Ammon's horn (tissue), 1 donor: Measurements from ENCODE around the gene CTNND2.
"Not testable (repeated sequence)": the region's sequence is repeated elsewhere in the genome, so short reads cannot be mapped to it uniquely, and the experiment has no call there.

ENCODE experiments used
- DNase-seq: peaks from one replicate; pipeline ENCODE4 v3.0.0-alpha.2; 2016; ENCODE audit warnings: low spot score

Gene CTNND2

DNA sequence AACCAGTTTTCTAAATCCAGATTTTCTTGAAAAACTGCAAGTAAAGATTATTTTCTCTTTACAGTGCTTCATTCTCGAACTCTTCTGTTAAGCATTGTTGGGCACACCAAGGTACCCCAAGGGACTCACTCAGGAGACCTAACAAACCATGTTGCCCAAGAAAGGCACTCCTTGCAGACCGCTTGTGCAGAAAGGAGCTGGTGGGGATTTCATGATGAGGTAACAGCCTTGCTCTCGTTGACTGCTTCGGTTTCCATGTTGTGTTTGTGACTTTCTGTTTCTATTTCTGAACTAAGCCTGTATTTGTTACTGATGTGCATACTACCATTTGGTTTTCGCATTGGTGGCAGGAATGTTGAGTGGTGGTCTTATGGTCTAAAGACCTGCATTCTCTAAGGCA lies 876.6 kb downstream of the CTNND2 start:
- no peak for DNase-seq

DNA sequence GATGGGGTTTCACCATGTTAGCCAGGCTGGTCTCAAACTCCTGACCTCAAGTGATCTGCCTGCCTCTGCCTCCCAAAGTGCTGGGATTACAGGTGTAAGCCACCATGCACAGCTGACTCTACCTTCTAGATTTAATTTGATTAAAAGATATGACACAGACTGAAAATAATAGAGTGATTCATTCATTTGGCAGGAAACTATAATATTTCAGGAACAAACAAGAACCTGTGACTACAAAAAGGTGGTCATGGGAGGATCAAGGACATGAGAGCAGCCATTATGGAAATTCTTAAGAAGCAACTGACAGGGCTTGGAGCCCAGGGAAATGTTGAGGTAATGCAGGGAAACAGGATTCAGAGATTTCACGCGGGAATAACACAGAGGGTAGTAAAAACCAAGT lies 877.7 kb downstream of the CTNND2 start:
- no peak for DNase-seq

- DNase-seq = no peak
Measured at GRCh38 chr5:11023945-11024344, 880.3 kb downstream of the CTNND2 start.

DNA sequence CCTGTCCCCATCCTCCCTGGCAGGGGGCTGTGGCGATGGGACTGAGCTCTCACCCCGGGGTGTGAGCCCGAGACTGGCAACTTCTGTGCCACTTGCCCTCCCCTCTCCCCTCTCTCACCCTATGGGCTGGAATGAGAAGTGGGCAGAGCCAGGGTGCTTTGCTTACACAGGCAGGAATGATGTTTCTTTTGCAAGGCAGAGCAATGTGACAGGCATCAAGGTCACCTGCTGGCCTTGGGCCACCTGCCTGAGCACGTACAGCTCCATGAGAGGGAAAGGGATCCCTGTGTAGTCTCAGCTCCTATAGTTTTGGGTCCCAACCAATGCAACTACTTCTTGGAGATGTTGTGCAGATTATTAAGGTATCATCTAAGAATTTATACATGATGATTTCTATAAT lies 890.5 kb downstream of the CTNND2 start:
- DNase-seq = no peak

- no peak for DNase-seq
Measured at GRCh38 chr5:11012295-11012694, 892.0 kb downstream of the CTNND2 start.

DNA sequence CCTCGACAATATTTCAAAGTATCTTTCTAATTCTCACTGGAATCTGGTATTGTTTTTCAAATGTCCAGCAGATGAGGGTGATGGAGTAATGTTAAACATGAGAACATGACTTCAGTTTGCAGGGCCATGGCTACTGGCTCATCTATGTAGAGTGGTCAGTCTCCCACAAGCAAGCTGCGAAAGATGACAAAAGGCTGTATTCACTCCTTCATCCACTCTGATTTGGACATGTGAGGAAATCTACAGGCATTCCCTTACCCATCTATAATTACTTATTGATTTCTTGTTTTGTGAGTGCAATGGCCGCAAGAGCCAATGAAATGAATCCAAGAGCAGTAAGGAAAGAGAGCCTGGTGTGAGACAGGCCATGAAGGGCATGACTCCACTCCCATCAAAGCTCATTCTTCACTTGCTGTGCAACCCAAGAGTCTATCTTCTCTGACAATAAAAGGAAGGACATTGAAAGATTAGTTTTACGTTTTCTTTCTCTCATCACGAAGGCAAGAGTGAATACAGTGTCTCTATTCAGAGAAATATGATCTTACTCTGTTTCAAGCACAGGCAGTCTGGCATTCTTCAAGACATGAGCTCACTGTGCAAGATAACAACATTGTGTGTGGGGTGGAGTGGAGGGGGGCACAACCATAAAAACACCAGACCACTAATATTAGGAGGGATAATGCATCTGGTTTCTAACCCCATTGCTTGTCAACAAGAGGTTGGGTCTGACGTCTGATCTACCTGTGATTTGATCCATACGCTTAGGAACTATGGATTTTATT lies 893.6 kb downstream of the CTNND2 start:
- DNase-seq = no peak

- DNase-seq = no peak
Measured at GRCh38 chr5:11009576-11009975, 894.7 kb downstream of the CTNND2 start.

DNA sequence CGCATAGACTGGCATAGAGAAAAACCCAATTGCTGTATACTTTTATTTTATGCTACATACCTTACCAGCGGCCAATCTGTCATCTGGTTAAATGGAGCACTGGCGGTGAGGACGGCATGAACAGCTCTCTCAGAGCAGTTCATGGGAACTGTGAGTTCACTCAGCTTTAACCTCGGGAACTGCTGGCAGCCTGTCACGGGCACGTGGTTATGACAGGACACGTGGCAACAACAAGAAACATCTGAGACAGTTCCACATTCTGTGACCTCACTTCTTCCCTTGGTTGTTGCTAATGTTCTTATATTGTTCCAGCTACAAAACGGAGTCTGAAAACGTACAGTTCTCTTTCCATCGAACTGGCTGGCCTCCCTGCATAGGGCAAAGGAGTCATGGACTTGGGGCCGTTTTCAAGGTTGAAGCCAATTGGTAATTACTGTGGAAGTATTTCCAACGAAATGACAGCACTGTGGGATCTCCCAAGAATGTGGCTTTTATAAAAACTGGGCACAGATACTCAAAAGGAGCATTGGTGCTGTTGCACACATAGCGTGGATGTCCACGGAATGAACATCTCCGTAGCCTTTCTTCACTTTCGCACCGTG lies 896.9 kb downstream of the CTNND2 start:
- DNase-seq = no peak

GRCh38 chr5:11004523-11004922 lies 899.7 kb downstream of the CTNND2 start:
- DNase-seq = not testable (repeated sequence)

- DNase-seq = no peak
Measured at GRCh38 chr5:11000515-11001353, 903.5 kb downstream of the CTNND2 start.

GRCh38 chr5:10999714-11000113 lies 904.5 kb downstream of the CTNND2 start:
- no peak for DNase-seq

DNA sequence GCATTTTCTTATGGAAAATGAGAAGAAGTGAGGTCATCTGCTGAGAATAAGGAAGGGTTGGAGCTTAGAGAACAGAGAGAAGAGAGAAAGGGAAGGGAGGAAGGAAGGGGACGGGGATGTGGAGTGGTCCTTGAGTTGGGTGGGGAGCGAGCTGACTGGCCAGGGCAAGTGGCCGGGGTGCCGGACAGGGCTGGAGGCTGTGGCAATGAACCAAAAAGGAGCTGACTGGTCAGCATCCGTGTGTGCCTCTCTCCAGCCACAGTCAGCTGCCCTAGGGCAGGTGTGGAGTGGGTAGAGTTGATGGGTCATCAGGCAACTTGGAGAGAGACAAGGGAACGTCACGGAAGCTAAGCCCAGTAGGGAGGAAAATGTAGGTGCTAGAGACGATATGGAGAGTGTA lies 908.4 kb downstream of the CTNND2 start:
- no peak for DNase-seq

- DNase-seq = no peak
Measured at GRCh38 chr5:10994091-10994986, 909.9 kb downstream of the CTNND2 start.

- no peak for DNase-seq
Measured at GRCh38 chr5:10990634-10991033, 913.6 kb downstream of the CTNND2 start.

- no peak for DNase-seq
Measured at GRCh38 chr5:10989577-10990263, 914.5 kb downstream of the CTNND2 start.

DNA sequence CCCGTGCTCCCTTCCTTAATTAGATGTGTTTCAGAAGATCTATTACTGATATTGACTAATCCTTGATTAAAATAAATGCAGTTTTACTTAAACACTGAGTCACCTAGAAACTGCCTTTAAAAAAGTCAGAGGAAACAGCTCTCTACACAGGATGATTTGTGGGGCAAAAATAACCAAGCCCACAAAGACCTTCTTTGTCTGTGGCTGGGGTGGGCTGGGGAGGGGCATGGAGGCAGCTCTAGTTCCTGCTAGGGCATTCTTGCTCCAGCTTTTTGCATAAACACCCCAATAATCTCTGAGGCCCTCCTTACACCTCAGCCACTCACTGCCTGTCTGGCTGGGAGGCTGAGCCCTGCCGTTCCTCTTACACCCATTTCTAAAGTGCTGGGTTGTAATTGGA lies 915.6 kb downstream of the CTNND2 start:
- no peak for DNase-seq

DNA sequence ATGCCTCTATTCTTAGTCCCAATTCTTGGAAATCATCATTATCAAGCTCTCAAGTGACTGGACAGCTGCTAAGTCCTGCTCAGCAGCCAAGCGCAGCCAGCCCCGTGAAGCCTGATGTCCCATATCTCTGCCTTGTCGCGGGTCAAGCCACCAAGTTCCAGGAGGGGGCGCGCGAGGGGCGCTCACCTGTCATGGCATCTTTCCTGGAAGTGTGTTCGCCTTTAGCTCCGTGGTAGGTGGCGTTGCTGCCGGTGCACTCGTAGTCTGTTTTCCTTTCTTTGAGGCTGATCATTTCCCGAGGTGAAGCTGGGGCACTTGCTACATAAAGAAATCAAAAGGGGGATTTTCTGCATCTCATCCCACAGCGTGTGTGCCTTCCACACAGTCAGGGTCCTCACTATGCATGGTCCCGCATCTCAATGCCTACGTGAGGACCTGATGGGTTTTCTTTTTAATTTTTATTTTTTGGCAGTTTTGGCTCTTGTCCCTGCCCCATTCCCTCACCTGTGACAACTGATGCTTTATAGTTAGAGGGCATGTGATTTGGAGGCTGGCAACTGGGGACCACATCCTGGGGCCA lies 916.2 kb downstream of the CTNND2 start:
- no peak for DNase-seq

GRCh38 chr5:10987276-10987924 lies 916.8 kb downstream of the CTNND2 start:
- no peak for DNase-seq

DNA sequence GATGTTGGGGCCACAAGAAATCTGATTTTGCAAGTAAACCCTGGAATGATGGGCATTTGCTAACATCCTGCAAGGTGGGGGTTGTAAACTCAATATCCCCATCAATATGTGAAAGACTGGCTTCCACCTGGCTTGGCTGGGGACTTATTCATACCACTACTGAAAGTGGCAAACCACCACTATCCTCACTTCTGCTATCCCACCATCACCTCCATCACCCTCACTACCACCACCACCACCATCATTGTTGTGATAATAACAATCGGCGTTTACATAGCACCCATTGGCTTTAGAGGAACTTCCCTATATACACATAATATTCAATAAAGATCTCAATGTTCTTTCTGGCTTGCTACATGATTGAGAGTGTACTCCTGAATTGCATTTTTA lies 918.5 kb downstream of the CTNND2 start:
- no peak for DNase-seq

GRCh38 chr5:10985091-10985720 lies 919.0 kb downstream of the CTNND2 start:
- DNase-seq = no peak
